H1 (cell line): Measurements from ENCODE around the gene RPAP3. TPM values are rescaled to one million over a fixed set of nuclear protein-coding genes. Genes with fewer than 3 reads are reported as not detected.
A peak's percentile ranks its signal among the peaks of the same experiment; 100 is the strongest.

Experiments used
- CTCF ChIA-PET: fragments of 300-600 bp; sonication (Branson Sonifier 250); formaldehyde crosslinking; loops from one replicate; lab custom pipeline; 2021; ENCODE audit not compliant: partially characterized antibody; lab: Charles Lee
- POLR2A ChIA-PET: fragments of 300-600 bp; sonication (Branson Sonifier 250); formaldehyde crosslinking; loops from one replicate; lab custom pipeline; 2021; ENCODE audit warnings: inconsistent platforms; ENCODE audit not compliant: partially characterized antibody; lab: Charles Lee
- DNase-seq, 2 experiments: peaks; one replicate each; pipeline versions ENCODE4 v3.0.0 to v3.0.0-alpha.2; 2010 to 2022; ENCODE audit warnings: low spot score in 2 of 2, low read depth in 1 of 2, mixed read lengths in 1 of 2
- FAIRE-seq: peaks from 2 replicates; lab custom pipeline; 2011; peaks lifted over from hg19 to GRCh38; lab: Jason Lieb, UNC
- H2AFZ ChIP-seq: 2 replicates; pipeline ENCODE4 v1.8.1; 2012; ENCODE audit warnings: low read length, inconsistent platforms
- H2AK5ac ChIP-seq: 2 replicates; pipeline ENCODE4 v1.6.1; 2013; ENCODE audit warnings: low read depth, low read length
- H2BK120ac ChIP-seq: replicated peaks from 2 replicates; pipeline ENCODE3; 2013; ENCODE audit warnings: low read depth, low read length, inconsistent platforms
- H2BK12ac ChIP-seq: 2 replicates; pipeline ENCODE4 v1.6.1; 2013; ENCODE audit warnings: low read depth, low read length
- H2BK15ac ChIP-seq: 2 replicates; pipeline ENCODE4 v1.6.1; 2013; ENCODE audit warnings: low read length
- H2BK20ac ChIP-seq: 2 replicates; pipeline ENCODE4 v1.6.1; 2013; ENCODE audit warnings: low read length
- H2BK5ac ChIP-seq: 2 replicates; pipeline ENCODE4 v1.6.1; 2013; ENCODE audit warnings: low read depth, low read length
- H3K14ac ChIP-seq: 2 replicates; pipeline ENCODE4 v1.6.1; 2013; ENCODE audit warnings: inconsistent platforms; ENCODE audit not compliant: insufficient read length
- H3K18ac ChIP-seq: 2 replicates; pipeline ENCODE4 v1.6.1; 2013; ENCODE audit warnings: low read length; ENCODE audit errors: extremely low read depth
- H3K23ac ChIP-seq: 2 replicates; pipeline ENCODE4 v1.6.1; 2013; ENCODE audit warnings: inconsistent platforms; ENCODE audit not compliant: insufficient read length
- H3K23me2 ChIP-seq: 2 replicates; pipeline ENCODE4 v1.6.1; 2013; ENCODE audit warnings: low read depth, low read length
- H3K27ac ChIP-seq: 2 replicates; pipeline ENCODE4 v1.6.1; 2011; ENCODE audit warnings: low read depth, low read length, inconsistent platforms
- H3K27me3 ChIP-seq, 4 experiments: replicated peaks in 1 of 4; 1 replicate in 1 of 4; 2 replicates in 3 of 4; pipeline versions ENCODE4 v1.6.1 to v1.8.1; 2011 to 2013; ENCODE audit warnings: low read length in 3 of 4, mild to moderate bottlenecking in 3 of 4, inconsistent platforms in 2 of 4, mixed read lengths in 2 of 4, moderate library complexity in 1 of 4; ENCODE audit not compliant: control insufficient read depth in 3 of 4, insufficient read depth in 3 of 4; ENCODE audit errors: extremely low read depth in 1 of 4
- H3K36me3 ChIP-seq, 4 experiments: 2 replicates each; pipeline versions ENCODE4 v1.6.1 to v1.8.1; 2011 to 2013; ENCODE audit warnings: mild to moderate bottlenecking in 4 of 4, low read length in 3 of 4, moderate library complexity in 2 of 4, control low read depth in 1 of 4, inconsistent platforms in 1 of 4; ENCODE audit not compliant: insufficient read depth in 4 of 4, control insufficient read depth in 2 of 4
- H3K4ac ChIP-seq: replicated peaks from 2 replicates; pipeline ENCODE3; 2013; ENCODE audit warnings: low read length, low read depth, mixed read lengths, inconsistent platforms; ENCODE audit not compliant: insufficient read length
- H3K4me1 ChIP-seq, 4 experiments: replicated peaks in 1 of 4; 1 replicate in 1 of 4; 2 replicates in 3 of 4; pipeline versions ENCODE4 v1.6.1 to v1.8.1; 2011 to 2013; ENCODE audit warnings: low read length in 3 of 4, inconsistent platforms in 2 of 4, mixed read lengths in 1 of 4; ENCODE audit not compliant: insufficient read depth in 4 of 4, control insufficient read depth in 3 of 4
- H3K4me2 ChIP-seq, 2 experiments: 2 replicates each; pipeline versions ENCODE4 v1.6.1 to v1.8.1; 2011 to 2013; ENCODE audit warnings: low read depth in 2 of 2, low read length in 2 of 2, control low read depth in 1 of 2, inconsistent platforms in 1 of 2, mild to moderate bottlenecking in 1 of 2; ENCODE audit not compliant: insufficient read depth in 1 of 2
- H3K4me3 ChIP-seq, 4 experiments: fragments of 200-600, 300-600 bp in 1 of 4; sonication (generic), shearing (Covaris generic), sonication (Bioruptor Twin) in 1 of 4; 2 replicates each; pipeline versions ENCODE4 v1.5.1 to v1.8.1; 2011 to 2016; ENCODE audit warnings: low read length in 4 of 4, low read depth in 3 of 4, control low read depth in 2 of 4, inconsistent platforms in 2 of 4, mild to moderate bottlenecking in 2 of 4, mixed read lengths in 1 of 4, moderate library complexity in 1 of 4; ENCODE audit not compliant: insufficient read depth in 2 of 4; ENCODE audit errors: extremely low read depth in 1 of 4
- H3K56ac ChIP-seq: replicated peaks from 2 replicates; pipeline ENCODE3; 2013; ENCODE audit warnings: low read depth, mild to moderate bottlenecking, mixed read lengths, low read length, inconsistent platforms; ENCODE audit not compliant: insufficient read length
- H3K79me1 ChIP-seq: 2 replicates; pipeline ENCODE4 v1.6.1; 2013; ENCODE audit warnings: low read depth, low read length, control low read depth
- H3K79me2 ChIP-seq, 2 experiments: 2 replicates each; pipeline versions ENCODE4 v1.6.1 to v1.8.1; 2012 to 2013; ENCODE audit warnings: low read length in 2 of 2, mild to moderate bottlenecking in 2 of 2, inconsistent platforms in 1 of 2; ENCODE audit not compliant: insufficient read depth in 2 of 2, control insufficient read depth in 1 of 2
- H3K9ac ChIP-seq, 4 experiments: replicated peaks in 1 of 4; 1 replicate in 1 of 4; 2 replicates in 3 of 4; pipeline versions ENCODE4 v1.6.1 to v1.8.1; 2011 to 2013; ENCODE audit warnings: low read depth in 3 of 4, low read length in 3 of 4, control low read depth in 2 of 4, mild to moderate bottlenecking in 2 of 4, moderate library complexity in 2 of 4, inconsistent platforms in 1 of 4; ENCODE audit errors: extremely low read depth in 1 of 4
- H3K9me3 ChIP-seq, 2 experiments: 2 replicates each; pipeline versions ENCODE4 v1.6.1 to v1.8.1; 2012 to 2013; ENCODE audit warnings: mild to moderate bottlenecking in 2 of 2, moderate library complexity in 2 of 2, control low read depth in 1 of 2, inconsistent platforms in 1 of 2, low read depth in 1 of 2, low read length in 1 of 2, mixed read lengths in 1 of 2; ENCODE audit not compliant: insufficient read depth in 2 of 2
- H4K20me1 ChIP-seq, 2 experiments: replicated peaks in 1 of 2; 2 replicates each; pipeline versions ENCODE3 to v1.8.1; 2011 to 2013; ENCODE audit warnings: inconsistent platforms in 2 of 2, low read length in 2 of 2, mild to moderate bottlenecking in 1 of 2; ENCODE audit not compliant: insufficient read depth in 2 of 2, control insufficient read depth in 1 of 2
- H4K5ac ChIP-seq: 2 replicates; pipeline ENCODE4 v1.6.1; 2013; ENCODE audit warnings: low read length, low read depth, mixed read lengths, inconsistent platforms; ENCODE audit not compliant: insufficient read length
- H4K8ac ChIP-seq: 2 replicates; pipeline ENCODE4 v1.8.0; 2013; ENCODE audit warnings: mild to moderate bottlenecking, moderate library complexity, low read length, inconsistent platforms; ENCODE audit not compliant: insufficient read depth; ENCODE audit errors: extremely low read depth
- H4K91ac ChIP-seq: replicated peaks from 2 replicates; pipeline ENCODE3; 2013; ENCODE audit warnings: low read length, mixed read lengths, inconsistent platforms; ENCODE audit not compliant: insufficient read length
- ASH2L ChIP-seq: fragments of 200-600, 300-600 bp; sonication (generic); IDR thresholded peaks from one replicate; pipeline ENCODE4 v1.7.1; 2017; ENCODE audit warnings: low read length
- CBX5 ChIP-seq: fragments of 300-800, 300-1000 bp; sonication (generic); IDR thresholded peaks from 2 replicates; pipeline ENCODE4 v1.7.1; 2016; ENCODE audit warnings: antibody characterized with exemption, low read length, low read depth
- CHD1 ChIP-seq: IDR thresholded peaks from 2 replicates; pipeline ENCODE4 v1.6.1; 2012; ENCODE audit warnings: low read depth, low read length, improper control_type of control experiment
- MAFK ChIP-seq: IDR thresholded peaks from 2 replicates; pipeline ENCODE4 v1.6.1; 2012; ENCODE audit warnings: low read depth, mild to moderate bottlenecking, improper control_type of control experiment, low read length
- POLR2A ChIP-seq, 2 experiments: IDR thresholded peaks; 1 replicate in 1 of 2; 2 replicates in 1 of 2; pipeline ENCODE4 v1.6.1; 2011; ENCODE audit warnings: low read depth in 2 of 2, low read length in 2 of 2, mild to moderate bottlenecking in 2 of 2; ENCODE audit errors: control extremely low read depth in 1 of 2
- TBP ChIP-seq: IDR thresholded peaks from 2 replicates; pipeline ENCODE4 v1.6.1; 2011; ENCODE audit warnings: low read depth, low read length, improper control_type of control experiment
- YY1 ChIP-seq: IDR thresholded peaks from 2 replicates; pipeline ENCODE4 v1.6.1; 2011; ENCODE audit warnings: low read depth, mild to moderate bottlenecking, low read length
- WGBS, 2 experiments: shearing (Covaris generic) in 1 of 2; methylation state at CpG; one replicate each; pipeline versions ENCODE4 v1.1.6 to v1.1.7; 2013 to 2015; ENCODE audit warnings: low lambda C conversion rate in 2 of 2, mixed read lengths in 2 of 2, inconsistent platforms in 1 of 2, low coverage in 1 of 2, missing lambda C conversion rate in 1 of 2; ENCODE audit not compliant: insufficient replicate concordance in 2 of 2, insufficient coverage in 1 of 2, insufficient read length in 1 of 2; ENCODE audit errors: extremely low coverage in 1 of 2, missing lambda C conversion rate in 1 of 2; 5-methylcytosine and 5-hydroxymethylcytosine counted together
- polyA plus RNA-seq, 7 experiments: library from polyadenylated mRNA; depleted of rRNA in 3 of 7; stranded (reverse) in 5 of 7; unstranded in 2 of 7; fragments of >200 nt in 5 of 7; fragments of 200-250 nt in 2 of 7; gene quantifications; 1 replicate in 5 of 7; 2 replicates in 1 of 7; 4 replicates in 1 of 7; pipeline versions ENCODE4 v1.2.1 to v1.2.3, GENCODE V29; 2011 to 2013; ENCODE audit warnings: missing spikeins in 2 of 7, mixed read lengths in 2 of 7
- total RNA-seq: library from RNA; stranded (reverse); fragmentation: NEBNext Ultra II Directional; extraction: Animal tissue kit (Norgen Biotek cat#: 25700); gene quantifications from 2 replicates; pipeline ENCODE4 v1.2.1, GENCODE V29; 2021

The RPAP3 gene
- total and polyA plus RNA-seq, 2 of the 8 experiments (the other 6 are each of a cell fraction or from before 2014, with no cell fraction given): 6.4 to 60.5 TPM

DNA sequence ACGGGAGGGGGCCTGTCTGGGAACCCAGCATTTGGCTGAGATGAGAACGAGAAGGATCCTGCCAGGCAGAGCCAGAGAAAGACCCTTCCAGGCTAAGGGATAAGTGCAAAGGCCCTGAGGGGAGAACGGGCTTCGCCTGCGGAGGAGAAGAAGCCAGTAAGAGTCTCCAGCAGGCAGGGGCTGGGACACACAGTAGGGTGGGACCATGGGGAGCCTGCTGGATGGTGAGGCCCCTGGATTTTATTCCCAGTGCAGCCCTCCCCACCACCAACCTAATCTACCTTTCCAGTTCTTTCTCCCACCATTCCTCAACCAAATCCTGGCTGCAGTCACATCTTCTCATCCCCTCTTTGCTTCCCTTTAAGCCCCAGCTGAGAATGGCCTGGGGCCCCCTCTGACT, 40.2 kb upstream of the RPAP3 start:
- H2BK12ac ChIP-seq: no peak overlapping the region
- TF ChIP-seq CBX5: no peak
- TF ChIP-seq TBP: no peak
- no peak for TF ChIP-seq CHD1
- TF ChIP-seq ASH2L: no peak
- TF ChIP-seq POLR2A (IDR thresholded peaks at IDR 0.05; ENCODE audit: control extremely low read depth in 1 of 2, low read depth in 2 of 2, low read length in 2 of 2): no peak
- TF ChIP-seq MAFK: no peak
- no peak for TF ChIP-seq YY1
- H3K79me1 ChIP-seq: no peaks in the 10 kb centered on the region
- H3K27ac ChIP-seq: no peak overlapping the region
- H3K4me2 ChIP-seq: no peak overlapping the region
- H3K79me2 ChIP-seq: no peaks in the 10 kb centered on the region
- no peak overlapping the region for H2AK5ac ChIP-seq
- H3K36me3 ChIP-seq: no peaks in the 10 kb centered on the region
- H3K14ac ChIP-seq: no peak overlapping the region
- H4K5ac ChIP-seq: no peak overlapping the region
- H4K8ac ChIP-seq: peak overlapping the region; percentile 7; the same call in 1 of the 2 replicates
- no peaks in the 10 kb centered on the region for H3K9me3 ChIP-seq
- H2BK15ac ChIP-seq: no peak overlapping the region
- no peak overlapping the region for H3K4ac ChIP-seq
- POLR2A ChIA-PET: interaction anchor here (1.6 to 7.4 kb wide), 3 partner anchors 11 to 35 kb away, joined by 4 to 62 read pairs (median 10); partner anchors contain the start of gene RAPGEF3
- DNase-seq (no peak), FAIRE-seq (no peak)
- H2BK120ac ChIP-seq: no peak overlapping the region
- no peaks in the 10 kb centered on the region; the same call in 1 of the 2 replicates for H3K23me2 ChIP-seq
- H3K9ac ChIP-seq: no peak overlapping the region
- no peak overlapping the region for H2AFZ ChIP-seq
- H3K27me3 ChIP-seq: no peaks in the 10 kb centered on the region
- H3K23ac ChIP-seq: no peak overlapping the region
- no peak overlapping the region for H2BK5ac ChIP-seq
- WGBS, 2 experiments: 85% methylated on average over 4 of the region's 5 CpGs; no CpG with 5 or more reads in 1 of the 2 experiments
- no peak overlapping the region for H2BK20ac ChIP-seq
- CTCF ChIA-PET: interaction anchor here (0.8 to 64.6 kb wide), 6 partner anchors 5 to 92 kb away, joined by 3 to 2442 read pairs (median 450); partner anchors contain the start of genes ENDOU, RAPGEF3 and SLC48A1
- H3K18ac ChIP-seq: no peak overlapping the region
- H4K20me1 ChIP-seq: no peaks in the 10 kb centered on the region
- H3K4me3 ChIP-seq: no peak overlapping the region
- H3K4me1 ChIP-seq: peaks cover 0 to 7% (median 2%) of the 10 kb centered on the region in 4 experiments; a peak in 3 of 7 replicates
- no peak overlapping the region for H3K56ac ChIP-seq
- H4K91ac ChIP-seq: no peak overlapping the region
